ENCODE data around the gene HSD11B1L.

DNA sequence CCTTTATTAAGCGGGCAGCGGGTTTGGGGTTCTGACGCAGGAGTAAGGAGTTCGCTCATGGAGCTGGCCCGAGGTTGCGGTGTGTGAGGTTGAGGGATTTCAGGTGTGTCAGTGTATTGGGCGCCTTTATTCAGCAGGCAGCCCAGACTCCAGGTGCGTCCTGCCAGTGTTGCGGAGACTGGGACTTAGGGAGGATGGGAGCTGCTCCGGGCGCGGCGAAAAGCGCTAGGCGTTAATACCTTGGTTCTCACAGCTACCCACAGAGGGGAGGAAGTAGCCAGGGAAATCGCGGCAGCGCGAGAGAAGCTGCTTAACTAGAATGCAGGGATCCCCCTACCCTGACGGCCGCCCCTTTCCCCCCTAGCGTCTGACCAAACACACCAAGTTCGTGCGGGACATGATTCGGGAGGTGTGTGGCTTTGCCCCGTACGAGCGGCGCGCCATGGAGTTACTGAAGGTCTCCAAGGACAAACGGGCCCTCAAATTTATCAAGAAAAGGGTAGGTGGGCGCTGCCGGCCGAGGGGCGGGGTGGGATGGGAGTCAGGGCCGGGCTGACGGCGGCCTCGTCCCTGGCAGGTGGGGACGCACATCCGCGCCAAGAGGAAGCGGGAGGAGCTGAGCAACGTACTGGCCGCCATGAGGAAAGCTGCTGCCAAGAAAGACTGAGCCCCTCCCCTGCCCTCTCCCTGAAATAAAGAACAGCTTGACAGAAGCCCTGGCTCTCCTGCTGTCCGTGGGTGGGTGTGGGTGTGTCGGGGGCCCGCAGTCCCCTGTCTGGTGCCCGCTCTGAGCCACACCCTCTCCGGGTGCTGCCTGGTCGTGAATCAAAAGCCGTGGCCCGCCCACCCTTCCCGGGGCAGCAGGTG is 10.4 kb downstream of the HSD11B1L start:
- no peak for TF ChIP-seq CTCF (IDR thresholded peaks at IDR 0.05)
- TF ChIP-seq POLR2A (IDR thresholded peaks at IDR 0.05), result no peak

All from vagina (tissue), 2 donors.